ENCODE measurements around the gene RNF208.

Gene RNF208

DNA sequence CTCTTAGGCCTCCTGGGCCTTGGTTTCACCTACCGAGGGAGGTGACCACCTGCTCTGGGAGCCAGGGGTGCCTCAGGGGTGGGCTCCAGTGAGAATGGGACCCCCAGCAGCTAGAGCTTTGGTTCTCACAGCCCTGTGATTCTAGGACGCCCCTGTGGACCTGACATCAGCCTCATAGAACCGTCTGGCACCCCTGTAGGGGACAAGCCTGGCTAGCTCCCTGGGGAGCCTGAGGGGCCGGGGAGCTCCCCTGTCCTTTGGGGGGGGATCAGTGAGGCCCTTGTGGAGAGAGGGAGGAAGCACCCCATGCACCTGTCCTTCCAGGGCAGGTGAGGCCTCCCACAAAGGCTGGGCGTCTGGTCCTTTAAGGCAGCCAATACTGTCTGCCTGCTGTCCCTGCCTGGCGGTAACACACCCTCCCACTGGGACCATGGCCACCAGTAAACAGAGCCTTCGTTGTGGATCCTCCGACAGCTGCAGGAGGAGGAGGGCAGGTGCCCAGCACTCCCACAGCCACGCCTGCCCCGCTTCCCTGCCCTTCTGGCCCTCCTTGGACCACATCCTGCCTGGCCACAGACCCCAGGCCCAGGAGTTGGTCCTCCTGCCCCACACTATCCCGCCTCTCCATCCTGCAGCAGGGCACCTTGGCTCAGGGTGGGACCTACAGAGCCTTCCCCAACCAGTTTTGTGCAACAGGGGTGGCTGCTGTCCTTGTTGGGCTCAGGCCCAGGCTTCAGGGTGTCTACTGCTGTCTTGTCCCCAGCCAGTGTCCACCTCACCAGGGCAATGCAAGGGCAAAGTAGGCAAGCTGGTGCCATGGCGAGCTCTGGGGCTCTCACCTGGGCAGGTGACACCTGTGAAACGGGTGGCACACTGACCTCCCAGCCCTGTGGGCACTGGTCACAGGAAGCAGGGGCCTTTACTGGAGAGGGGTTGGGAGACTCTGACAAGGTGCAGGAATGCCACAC lies 16.0 kb upstream of the RNF208 start:
- DNase-seq: no peak

DNA sequence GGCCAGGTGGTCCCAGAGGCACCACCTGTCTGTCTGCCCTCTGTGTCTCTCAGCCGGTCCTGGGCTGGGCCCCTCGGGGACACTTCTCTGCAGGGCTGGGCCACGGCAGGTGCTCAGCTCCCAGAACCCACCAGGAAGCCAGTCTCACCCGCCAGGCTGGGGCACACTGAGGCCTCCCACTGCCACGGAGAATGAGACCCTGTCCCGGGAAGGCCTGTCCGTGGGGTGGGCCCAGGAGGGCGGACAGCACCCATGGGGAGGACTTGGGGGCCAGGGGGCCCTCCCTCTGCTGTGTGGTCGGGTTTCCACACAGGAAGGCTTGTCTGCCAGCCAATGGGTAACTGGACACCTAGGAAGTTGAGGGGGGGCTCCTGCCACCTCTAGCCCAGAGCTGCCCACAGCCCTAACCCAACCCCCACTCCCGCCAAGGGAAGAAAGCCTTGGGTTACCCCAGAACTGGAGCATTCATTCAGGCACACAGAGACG lies 14.9 kb upstream of the RNF208 start:
- no peak for DNase-seq

DNA sequence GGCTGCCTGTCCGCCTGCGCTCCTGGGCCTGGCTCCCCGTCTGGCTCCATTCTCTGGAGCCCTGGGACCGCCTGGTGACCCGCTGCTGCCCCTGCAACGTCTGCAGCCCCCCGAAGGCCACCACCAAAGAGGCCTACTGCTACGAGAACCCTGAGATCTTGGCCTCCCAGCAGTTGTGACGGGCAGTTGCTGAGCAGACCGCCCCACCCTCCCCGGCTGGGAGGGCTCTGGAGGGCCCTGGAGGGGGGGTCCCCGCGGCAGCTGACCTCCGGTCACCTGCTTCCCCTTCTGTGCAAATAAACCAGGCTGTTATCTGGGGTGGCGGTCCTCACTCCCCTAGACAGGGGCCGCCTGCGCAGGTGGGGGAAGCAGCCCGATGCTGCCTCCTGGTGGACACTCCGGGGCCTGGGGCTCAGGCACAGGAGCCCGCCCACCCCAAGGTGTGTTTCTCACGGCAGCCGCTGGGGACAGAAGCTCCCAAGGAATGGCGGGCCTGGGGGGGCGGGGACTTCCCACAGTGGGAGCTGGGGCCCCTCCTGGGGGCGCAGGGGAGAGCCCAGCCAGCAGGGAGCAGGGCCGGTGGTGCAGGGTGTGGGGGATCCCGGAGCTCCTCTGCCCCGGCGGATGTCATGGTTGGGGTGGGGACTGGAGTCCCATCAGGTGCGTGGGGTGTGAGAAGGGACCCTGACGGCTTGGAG lies 14.3 kb upstream of the RNF208 start:
- DNase-seq: peak; percentile 94

DNA sequence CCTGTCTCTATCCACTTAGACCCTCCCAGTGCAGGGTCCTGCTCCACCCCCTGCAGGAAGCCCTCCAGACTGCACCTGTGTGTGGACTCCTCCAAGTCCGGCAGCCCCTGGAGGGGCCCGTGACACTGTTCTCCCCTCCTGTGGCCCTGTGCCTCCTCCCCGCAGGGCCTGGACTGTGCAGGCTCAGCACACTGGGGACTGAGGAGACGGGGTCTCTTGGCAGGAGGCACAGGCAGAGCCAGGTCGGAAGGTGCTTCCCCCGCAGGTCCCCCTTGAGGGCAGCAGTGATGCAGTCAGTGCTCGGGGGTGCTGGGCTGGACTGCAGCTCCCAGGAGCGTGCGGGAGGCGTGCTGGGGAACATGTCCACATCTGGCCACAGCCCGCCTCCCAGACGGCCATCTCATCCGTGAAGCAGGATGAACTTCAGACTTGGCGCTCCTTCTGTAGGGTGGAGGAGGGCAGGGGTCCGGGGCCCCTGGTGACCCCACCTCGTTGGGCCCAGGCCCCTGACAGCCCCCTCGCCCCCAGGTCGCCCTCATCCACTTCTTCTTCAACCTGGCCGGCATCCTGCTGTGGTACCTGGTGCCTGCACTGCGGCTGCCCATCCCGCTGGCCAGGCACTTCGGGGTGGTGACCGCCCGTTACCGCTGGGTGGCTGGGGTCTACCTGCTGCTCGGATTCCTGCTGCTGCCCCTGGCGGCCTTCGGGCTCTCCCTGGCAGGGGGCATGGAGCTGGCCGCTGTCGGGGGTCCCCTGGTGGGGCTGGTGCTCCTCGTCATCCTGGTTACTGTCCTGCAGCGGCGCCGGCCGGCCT lies 13.6 kb upstream of the RNF208 start:
- no peak for DNase-seq

DNA sequence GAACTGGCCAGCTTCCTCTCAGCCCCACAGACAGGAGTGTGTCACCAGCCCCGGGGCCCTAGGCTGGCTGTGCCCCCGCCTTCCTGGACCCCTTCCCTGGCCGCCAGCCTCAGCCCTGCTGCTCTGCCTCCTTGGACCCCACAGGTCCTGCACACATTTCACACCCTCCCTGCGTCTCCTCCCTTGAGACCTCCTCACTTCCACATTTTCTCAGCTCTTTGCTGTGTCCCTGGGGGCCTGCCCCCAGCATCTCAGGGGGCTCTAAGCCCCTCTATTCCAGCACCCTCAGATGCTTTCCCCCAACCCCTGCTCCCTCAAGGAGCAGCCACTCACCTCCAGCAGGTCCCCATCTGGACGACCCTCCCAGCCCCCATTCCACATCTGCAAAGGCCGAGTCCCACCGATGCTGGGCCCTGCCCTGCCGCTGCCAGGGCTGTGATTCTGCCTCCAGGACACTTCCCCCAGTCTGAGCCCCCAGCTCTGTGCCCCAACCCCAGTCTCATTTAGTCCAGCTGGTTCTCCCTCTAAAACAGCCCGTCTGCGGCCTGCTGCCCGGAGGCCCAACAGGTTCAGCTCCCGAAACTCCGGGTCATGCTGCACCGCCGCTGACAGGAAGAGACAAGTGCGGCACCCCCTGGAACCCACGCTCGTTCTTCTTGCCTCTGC lies 12.9 kb upstream of the RNF208 start:
- no peak for DNase-seq

DNA sequence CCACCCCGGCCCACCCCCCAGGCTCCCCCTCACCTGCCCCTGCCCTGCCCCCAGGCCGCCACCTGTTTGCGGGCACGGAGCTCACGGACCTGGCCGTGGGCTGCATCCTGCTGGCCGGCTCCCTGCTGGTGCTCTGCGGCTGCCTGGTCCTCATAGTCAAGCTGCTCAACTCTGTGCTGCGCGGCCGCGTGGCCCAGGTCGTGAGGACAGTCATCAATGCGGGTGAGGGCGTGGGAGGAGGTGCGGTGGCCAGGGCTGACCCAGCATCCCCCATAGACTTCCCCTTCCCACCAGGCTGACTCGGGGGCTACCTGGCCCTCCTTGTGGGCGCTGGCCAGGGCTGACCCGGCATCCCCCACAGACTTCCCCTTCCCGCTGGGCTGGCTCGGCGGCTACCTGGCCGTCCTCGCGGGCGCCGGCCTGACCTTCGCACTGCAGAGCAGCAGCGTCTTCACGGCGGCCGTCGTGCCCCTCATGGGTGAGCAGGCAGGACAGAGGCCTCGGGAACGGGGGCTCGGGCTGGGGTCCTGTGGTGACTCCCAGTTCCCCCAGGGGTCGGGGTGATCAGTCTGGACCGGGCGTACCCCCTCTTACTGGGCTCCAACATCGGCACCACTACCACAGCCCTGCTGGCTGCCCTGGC lies 12.1 kb upstream of the RNF208 start:
- DNase-seq: no peak

DNA sequence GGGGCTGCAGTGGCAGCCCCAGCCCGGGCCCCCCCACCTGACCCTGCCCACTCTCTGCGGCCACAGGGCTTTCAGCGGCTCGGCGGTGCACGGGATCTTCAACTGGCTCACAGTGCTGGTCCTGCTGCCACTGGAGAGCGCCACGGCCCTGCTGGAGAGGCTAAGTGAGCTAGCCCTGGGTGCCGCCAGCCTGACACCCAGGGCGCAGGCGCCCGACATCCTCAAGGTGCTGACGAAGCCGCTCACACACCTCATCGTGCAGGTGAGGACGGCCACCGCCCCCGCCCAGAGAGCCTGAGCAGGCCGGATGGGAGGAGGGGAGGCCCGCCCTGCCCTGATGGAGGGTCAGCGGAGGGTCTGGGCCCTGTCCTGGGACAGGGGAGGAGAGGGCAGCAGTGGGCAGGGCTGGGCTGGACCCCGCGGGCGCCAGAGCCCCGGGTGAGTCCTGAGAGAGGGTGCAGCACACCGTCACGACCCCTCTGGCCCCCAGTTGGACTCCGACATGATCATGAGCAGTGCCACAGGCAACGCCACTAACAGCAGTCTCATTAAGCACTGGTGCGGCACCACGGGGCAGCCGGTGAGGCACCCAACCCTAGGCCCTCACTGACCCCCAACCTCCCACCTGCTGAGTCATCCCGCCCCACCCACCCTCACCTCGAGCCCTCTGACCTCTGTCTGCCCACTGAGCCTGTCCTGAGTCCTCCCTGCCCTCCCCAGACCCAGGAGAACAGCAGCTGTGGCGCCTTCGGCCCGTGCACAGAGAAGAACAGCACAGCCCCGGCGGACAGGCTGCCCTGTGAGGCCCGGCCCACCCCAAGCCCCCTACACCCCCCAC lies 11.3 kb upstream of the RNF208 start:
- no peak for DNase-seq

DNA sequence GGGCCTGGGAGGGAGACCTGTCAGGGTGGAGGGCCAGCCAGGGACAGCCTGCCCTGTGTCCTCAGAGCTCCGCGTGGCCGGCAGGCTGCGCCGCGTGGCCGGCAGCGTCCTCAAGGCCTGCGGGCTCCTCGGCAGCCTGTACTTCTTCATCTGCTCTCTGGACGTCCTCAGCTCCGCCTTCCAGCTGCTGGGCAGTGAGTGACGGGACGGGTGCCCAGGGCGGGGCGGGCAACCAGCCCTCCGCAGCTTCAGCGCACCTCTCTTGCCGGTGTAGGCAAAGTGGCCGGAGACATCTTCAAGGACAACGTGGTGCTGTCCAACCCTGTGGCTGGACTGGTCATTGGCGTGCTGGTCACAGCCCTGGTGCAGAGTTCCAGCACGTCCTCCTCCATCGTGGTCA lies 10.5 kb upstream of the RNF208 start:
- no peak for DNase-seq

DNA sequence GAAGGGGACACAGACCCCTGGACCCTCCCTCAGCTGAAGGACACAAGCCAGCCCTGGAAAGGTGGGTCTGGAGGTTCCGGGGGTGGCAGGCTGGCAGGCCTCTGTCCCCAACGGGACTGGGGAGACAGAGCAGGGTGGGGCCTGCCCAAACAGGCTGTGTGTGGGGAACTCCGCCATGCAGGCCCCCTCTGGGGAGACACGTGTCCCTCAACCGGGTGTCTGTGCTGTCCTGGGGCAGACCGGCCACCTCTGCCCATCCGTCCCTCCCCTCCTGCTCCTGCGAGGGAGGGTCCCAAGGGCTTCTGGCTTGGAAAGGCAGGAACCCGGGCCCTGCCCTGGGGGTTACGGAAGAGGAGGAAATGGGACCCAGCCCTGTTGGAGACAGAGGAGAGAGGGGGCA lies 10.1 kb upstream of the RNF208 start:
- DNase-seq: no peak

DNA sequence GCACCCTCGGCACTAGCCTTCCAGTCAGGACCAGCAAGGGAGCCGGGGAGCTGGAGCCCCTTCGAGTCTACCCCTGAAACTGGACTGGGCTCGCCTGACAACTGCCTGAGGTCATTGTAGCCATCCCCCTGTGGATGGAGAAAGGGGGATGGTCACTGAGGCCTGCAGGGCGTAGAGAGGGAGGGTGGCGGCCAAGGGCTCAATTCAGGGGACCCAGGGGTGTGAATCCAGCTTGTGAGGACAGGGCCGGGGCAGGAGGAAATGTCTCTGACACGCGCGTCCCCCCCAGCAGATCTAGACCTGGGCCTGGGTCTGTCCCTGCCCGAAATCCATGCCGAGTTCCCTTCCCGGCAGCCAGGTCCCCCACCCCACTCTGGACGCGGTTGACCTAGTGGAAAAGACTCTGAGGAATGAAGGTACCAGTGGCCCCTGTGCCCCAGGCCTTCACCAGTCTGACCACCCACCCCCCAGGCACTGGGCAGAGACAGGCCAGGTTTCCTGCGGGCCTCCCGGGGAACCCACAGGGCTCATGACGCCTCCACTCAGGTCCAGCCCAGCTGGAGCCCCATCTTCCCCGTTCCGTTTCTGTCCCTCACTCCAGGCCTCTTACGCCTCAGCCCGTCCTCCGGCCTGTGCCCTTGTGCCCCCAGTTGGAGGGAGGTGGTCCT lies 9.5 kb upstream of the RNF208 start:
- DNase-seq: no peak

DNA sequence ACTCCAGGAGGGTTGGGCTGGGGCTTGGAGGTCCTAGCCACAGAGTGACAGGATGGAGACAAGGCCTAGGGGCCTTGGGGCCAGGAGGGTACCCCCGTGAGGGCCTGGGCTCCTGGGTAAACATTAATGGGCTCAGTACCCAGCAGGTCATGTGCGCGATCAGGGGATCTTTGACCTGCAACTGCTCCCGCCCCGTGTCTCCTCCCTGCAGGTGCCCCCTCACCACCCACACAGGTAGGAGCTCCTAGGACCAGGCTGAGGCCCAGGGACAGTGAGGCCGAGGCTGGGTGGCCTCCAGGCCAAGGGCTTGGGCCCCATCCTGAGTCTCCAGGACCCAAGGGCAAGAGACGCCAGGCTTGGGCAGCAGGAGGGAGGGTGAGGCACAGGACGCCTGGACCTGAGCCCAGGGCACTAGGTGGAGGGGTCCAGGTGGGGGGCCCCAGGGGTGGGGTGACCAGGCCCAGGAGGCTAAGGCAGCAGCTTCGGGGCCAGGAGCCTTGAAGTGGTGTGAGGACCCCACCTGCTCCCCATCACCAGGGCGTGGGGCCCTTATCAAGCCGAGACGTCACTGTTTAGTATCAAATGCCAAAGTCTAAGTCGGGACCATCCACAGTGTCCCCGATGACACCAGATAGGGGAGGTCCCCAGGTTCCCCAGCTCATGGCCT lies 8.8 kb upstream of the RNF208 start, which contains the start of gene SLC34A3:
TSS of gene SLC34A3 (plus strand) at position 197 of the 667 bp plus-strand sequence. CDS start 802 bp downstream, outside the sequence.
- DNase-seq: no peak

DNA sequence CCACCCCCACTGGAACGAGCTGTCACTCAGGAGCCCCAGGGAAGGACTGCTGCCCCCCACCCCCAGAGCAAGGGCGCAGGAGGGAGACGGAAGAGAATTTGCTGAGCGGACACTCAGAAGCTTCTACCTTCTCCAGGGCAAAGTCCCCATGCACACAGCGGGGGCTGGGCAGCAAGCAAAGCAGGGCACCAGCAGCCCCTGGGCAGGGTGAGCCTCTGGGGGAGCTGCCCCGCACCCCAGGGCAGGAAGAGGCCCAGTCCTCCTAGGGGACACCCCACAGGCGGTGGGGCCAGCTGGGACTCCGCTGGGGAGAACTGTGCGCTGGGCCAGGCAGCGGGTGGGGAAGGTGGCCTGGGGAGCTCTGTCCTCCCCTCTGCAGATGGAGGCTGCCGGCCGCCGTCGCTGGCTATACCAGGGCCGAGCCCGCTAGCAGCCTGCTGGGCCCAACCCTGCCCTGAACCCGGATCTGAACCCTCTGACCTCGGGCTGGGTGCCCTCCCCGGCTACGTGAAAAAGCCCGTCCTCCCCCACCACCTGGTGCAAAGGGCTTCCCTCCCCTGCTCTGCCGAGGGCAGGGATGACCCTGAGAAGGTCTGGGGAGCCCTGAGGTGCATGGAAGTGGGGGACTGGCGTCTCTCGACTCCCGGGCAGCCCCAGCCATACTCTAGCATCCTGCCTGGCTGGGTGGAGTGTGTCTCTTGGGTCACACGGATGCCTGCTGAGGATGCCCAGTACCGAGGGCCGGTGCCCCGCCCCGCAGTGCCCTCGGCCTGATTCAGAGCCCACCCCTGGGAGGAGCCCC lies 8.1 kb upstream of the RNF208 start:
- no peak for DNase-seq

DNA sequence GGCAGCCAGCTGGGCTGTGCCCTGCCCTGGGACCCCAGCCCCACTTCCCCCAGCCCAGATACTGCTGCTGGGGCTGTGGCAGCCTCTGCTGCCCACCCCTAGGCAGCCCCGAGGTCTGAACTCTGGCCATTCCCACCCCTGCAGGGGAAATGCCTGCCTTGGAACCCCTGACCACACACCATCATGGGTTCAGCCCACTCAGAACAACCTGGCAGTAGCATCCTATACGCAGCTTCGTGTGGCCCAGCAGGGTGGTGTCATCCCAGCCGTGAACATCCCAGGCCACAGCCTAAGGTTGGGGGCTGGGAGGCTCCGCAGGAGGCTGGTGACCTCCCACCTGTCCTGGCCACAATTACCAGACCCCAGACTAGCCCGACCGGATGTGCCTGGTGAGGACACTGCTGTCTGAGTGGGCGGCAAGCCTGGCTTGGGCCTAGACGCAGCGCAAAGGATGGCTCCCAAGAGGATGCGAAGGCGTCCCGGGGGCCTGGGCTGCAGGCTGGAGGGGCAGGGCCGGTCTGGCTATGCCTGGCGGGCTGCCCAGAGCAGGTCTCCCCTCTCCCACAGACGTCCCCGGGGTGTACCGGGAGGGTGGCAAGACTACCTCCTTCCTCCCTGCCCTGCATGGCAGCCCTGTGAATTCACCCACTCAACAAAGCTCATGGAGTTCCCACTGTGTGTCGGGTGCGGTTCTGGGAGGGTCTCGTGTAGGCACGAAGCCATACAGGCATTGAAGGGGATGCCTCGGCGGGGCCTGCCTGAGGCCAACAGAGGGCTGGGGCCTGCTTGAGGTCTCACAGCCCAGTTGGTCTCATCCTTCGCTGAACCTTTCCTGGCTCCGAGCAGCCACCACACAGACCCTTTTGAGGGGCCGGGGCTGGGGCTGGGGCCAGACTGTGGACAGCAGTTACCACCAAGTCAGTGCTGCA lies 7.2 kb upstream of the RNF208 start:
- no peak for DNase-seq

DNA sequence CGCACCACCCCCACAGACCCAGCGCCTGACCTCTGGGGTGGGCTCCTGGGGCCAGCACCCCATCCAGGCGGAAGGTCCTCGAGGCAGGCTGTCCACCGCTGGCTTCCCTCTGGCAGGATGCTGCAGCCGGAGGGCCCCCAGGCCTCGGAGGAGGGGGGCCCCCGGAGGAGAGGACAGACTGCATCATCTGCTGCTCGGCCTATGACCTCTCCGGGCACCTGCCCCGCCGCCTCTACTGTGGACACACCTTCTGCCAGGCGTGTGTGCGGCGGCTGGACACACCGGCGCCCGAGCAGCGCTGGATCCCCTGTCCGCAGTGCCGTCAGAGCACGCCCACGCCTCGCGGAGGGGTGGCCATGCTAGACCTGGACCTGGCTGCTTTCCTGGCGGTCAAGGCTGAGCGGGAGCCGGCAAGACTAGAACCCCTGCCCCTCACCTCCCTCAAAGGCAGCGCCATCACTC lies 6.5 kb upstream of the RNF208 start:
- DNase-seq: no peak

DNA sequence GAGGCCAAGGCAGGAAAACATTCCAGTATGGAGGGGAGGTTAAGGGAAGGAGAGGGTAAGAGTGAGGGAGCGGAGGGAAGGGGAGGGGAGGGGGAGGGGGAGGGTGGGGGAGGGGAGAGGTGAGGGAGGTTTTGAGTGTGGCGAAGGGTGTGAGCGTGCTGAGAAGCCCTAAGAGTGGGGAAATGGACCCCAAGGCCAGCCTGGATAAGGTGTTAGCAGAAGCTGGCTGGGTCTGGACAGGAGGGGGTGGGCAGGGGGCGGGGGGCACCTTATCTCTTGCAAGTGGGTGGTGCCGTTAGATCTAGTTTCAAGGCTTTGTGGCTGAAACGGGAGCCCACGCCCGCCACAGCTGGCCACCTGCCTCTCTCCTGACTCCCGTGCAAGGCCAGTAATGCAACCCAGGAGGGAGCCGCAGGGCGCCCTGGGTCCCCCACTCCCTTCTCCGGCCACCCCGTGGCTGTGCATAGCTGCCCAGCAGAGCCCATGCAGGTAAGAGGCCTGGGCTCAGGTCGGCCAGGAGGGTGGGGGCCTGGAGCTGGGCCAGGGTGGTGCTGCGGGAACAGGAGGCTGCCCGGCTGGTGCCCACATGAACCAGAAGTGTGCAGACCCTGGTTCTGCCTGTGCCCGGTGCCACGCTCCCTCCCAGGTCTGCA lies 5.9 kb upstream of the RNF208 start:
- no peak for DNase-seq

DNA sequence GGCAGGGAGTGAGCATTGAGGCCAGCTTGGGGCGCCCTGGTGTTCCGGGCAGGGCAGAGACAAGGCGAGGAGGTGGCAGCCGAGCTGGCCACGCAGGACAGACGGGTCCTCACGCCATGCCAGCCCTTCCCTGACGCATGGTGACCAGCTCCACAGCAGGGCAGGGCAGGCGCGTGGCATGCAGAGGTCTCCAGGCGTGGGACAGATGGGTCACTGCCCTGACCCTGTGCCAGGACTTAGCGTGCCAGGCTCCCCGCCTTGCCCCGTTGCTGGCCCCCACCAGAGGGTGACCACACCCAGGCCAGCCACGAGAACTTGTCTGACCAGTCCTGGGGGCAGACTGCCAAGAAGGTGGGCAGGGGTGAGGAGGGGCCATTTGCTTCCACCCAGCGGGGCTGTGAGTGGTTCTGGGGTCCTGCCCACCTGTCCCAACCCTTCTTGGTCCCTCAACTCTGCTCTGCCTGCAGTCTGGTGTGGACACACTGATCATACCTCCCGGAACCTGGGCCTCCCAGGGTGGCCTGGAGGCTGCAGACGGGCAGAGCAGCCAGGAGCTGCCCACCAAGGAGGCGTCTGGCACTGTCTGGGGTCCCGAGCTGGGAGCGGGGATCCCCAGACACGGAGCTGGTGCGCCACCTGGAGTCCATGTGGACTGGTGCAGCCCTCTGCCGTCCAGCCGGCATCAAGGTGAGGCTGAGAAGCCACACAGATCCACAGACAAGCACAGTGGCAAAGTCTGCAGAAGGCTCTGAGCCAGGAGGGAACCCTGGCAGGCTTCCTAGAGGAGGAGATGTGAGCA lies 5.2 kb upstream of the RNF208 start, which contains the start of gene RNF224:
TSS of gene RNF224 (plus strand) at position 449 of the 799 bp plus-strand sequence. CDS start 834 bp downstream, outside the sequence.
- peak; percentile 85 for DNase-seq

Measured in CD4-positive, alpha-beta T cell treated with Interleukin-6 for 4 hours (primary cell).